IPS DF 4.7 (cell line): ENCODE results near the gene RBP7.

ENCODE experiments used
- DNase-seq: peaks from one replicate; pipeline ENCODE4 v3.0.0-alpha.2; 2013; ENCODE audit warnings: low spot score; ENCODE audit errors: extremely low read depth

Gene RBP7

GRCh38 chr1:10065344-10065685 is 68.3 kb downstream of the RBP7 start:
- no peak for DNase-seq
